AG08395 (cell line): ENCODE measurements around the gene AADAC.
A peak's percentile ranks its signal among the peaks of the same experiment; 100 is the strongest.
"Not testable (repeated sequence)": the region's sequence is repeated elsewhere in the genome, so short reads cannot be mapped to it uniquely, and the experiment has no call there.

ENCODE experiments used
- DNase-seq: peaks from one replicate; pipeline ENCODE4 v3.0.0; 2012; ENCODE audit warnings: mixed read lengths, low spot score

Gene AADAC, protein sequence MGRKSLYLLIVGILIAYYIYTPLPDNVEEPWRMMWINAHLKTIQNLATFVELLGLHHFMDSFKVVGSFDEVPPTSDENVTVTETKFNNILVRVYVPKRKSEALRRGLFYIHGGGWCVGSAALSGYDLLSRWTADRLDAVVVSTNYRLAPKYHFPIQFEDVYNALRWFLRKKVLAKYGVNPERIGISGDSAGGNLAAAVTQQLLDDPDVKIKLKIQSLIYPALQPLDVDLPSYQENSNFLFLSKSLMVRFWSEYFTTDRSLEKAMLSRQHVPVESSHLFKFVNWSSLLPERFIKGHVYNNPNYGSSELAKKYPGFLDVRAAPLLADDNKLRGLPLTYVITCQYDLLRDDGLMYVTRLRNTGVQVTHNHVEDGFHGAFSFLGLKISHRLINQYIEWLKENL

DNA sequence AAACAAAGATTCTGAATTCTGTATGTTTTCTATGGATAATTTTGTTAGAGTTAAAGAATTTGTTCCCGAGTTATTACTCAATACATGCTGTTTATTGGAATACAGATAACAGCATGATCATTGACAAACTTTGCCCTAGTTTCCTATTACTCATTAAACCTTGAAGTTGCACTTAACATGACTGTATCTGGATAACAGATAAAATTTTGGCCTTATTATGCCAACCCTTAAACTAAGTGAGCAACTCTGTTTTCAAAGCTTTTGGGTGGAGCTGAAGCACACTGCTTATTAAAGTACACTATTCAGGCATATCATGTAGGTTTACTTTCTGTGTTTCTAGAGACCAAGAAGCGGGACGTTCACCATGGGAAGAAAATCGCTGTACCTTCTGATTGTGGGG, at the start of gene AADAC:
Gene AADAC (plus strand): TSS at position 318 of the 400 bp plus-strand sequence. CDS start 47 bp downstream, at position 365.
- DNase-seq: no peak

DNA sequence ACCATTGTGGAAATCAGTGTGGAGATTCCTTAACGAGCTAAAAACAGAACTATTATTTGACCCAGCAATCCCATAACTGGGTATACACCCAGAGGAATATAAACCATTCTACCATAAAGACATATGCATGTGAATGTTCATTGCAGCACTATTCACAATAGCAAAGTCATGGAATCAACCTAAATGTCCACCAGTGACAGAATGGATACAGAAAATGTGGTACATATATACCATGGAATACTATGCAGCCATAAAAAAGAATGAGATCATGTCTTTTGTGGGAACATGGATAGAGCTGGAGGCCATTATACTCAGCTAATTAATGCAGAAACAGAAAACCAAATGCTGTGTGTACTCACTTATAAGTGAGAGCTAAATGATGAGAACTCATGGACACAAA, 49.2 kb upstream of the AADAC start:
- DNase-seq: not testable (repeated sequence)

DNA sequence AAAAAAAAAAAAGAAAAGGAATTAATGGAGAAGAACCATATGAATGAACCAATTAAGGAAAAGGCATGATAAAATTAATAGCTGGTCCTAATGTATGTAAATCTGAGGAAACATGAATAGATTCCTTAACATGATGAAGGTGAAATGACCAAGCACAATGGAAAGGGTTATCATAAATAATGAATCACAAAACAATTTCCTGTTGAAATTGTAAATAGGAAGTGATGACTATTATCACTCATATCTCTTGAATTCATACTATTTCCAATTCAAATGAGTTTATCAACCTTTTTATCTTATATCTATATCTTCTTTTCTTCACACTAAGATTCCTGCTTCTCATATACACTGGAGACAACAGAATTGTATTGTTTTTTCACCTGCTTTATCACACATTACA, 48.2 kb upstream of the AADAC start:
- no peak for DNase-seq

DNA sequence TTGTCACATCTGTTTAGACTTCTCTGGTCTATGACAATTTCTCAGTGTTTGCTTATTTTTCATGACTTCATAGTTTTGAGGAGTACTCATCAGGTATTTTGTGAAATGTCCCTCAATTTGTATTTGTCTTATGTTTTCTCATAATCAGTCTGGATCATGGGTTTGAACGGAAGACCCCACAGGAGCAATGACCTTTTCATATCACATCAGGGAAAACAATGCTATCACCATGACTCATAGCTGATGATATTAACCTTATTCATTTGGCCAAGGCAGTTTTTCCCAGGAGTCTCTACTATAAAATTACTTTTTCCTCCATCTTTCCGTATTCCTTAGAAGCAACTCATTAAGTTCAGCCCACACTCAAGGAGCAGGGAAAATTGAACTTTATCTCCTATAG, 47.5 kb upstream of the AADAC start:
- DNase-seq: peak; percentile 4

DNA sequence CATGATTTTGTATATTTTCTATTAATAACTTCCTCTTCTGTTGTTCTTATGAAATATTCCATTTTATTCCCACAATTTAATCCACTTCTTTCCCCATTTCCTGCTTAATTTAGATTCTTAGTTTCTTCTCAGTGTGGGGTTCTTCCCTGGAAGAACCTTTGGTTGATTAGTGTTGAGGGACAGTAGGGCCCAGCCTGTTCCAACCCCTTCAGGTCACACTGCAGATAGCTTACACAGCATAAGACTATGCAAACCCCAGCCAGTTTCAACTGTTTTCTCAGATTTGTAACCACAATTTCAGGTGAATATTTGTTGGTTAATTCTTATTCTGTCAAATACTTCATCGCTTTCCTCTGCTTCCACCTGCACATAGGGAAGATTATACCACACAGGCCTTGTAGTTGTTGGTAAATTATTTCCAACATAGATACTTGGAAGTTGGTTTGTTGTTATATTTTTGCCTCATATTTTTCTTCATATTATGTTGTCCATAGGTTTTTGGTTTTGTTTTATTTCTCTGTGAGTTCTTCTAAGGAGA, 45.5 kb upstream of the AADAC start:
- no peak for DNase-seq

DNA sequence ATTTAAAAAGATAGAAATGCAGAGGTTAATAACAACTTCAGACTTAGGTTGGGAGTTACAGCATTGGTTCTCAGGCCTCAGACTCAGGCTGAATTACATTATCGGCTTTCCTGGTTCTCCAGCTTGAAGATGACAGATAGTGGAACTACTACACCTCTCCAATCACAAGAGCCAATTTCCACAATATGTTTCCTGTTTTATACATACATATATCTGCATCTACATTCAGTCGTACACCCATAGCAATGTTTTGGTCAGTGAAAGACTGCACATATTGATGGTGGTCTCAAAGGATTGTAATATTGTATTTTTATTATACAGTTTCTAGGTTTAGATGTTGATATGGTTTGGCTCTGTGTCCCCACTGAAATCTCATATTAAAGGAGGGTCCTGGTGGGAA, 44.7 kb upstream of the AADAC start:
- DNase-seq: no peak

DNA sequence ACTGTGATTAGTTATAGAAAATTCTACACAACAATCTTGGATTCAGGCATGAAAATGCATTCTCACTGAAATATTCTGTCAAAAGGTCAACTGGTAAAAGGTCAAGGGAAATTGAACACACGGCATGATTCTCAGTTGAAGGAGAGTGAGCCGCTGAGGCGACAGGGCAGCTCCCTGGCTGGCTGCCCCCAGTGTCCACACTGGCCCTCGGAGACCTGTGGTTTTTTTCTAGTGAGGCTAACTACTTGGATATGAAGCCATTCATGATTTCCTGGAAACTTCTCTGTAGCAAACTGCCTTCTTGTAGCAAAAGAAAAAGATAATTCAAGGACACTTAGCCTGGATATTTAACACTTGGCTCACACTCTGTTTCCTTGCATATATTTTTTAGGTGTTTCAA, 43.0 kb upstream of the AADAC start:
- DNase-seq: peak; percentile 67

DNA sequence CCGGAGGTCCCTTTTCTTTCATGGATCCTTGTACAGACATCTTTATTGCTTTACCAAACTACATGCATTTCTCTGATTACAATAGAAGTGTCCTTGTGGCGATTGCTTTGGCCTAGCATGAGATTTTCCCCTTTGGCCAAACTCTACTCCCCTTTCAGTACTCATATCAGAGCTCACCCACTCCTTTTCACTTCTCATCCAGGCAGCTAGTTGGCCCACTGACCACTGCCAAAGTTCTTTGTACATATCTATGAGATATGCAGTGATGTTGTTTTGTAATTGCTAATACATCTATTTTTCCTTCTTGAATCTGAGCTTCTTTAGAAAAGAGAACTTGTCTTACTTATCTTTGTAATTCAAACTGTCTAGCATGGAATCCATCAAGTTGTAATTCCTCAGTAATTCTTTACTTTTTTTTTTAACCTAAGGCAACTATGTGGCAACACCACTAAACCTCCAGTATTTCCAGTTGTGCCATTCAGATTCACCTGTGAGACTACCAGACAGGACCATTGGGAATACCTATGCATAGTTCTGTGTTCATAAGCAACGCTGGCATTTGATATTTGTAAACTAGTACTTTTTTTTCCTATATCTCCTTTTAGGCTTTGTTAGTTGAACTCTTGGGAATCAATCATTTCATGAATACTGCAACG, 41.0 kb upstream of the AADAC start:
- no peak for DNase-seq

DNA sequence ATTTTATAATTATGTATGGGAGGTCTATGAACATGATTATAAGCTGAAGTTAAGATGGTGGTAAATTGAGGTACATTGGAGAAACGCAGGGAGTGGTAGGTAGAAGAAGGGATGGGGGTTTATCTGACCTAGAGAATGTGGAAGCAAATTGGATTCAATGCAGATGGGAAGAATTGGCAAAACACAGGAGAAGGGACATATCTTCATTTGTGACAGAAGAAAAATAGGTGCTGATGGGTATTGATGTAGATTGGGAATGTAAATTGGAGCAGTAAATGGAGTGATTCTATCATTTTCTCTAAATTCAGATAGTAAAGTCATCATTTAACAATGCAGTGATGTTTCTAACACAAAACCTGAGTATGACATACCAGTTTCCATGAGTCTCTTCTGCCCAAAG, 39.7 kb upstream of the AADAC start:
- DNase-seq: no peak

DNA sequence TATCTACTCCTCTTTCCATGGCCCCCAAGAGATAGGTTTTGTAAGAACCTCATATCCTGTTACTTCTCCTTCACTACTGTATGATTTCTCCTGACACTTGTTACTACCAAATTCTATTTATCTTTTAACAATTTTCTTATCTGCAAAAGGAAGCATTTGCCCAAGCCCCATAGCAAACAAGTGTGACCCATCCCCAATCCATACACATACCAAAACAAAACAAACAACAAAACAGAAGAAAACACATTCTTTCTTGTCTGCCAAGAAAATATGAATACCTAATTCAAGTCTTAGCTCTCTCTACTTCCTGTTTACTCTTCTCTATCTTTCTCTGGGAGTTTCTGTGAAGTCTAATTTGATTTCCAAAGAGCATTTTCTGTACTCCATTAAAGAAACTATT, 39.0 kb upstream of the AADAC start:
- no peak for DNase-seq

DNA sequence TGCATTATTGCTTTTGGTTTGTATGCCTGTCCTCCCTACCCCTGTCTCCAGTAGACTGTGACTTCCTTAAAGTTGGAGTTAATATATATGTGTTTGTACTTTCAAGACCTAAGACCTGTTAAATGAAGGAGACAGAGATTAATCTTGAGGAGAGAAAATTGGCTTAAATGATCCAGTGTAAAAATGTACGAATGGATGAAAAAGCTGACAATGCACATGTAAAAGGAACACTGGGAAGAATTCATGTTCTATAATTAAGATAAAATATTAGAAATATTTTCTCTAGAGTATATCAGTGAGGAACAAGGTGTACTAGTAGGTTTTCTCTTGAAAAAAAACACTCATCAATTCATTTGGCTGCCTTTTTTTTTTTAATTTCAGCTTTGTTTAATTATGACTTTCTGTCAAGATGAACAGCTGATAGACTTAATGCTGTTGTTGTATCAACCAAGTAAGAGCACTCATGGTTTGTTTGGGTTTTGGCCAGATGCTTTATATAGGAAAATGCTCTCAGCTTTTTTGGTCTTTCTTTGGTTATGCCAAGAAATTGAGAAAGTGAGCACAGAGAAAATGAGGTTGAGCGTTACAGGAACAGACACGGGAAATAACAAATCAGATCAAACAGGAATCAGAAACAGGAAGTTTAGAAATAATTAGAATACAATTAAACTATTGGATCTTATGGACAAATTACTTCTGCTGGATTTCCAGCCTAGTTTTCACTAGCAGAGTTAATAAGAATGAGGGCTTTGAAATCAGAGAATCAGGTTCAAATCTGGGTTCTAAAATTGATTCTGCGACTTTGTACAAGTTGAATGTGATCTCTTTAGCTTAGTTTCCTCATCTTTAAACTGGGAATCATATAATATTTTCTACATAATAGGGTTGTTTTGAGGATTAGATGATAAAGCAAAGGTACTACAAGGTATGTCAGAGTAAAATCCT, 38.3 kb upstream of the AADAC start:
- DNase-seq: no peak

DNA sequence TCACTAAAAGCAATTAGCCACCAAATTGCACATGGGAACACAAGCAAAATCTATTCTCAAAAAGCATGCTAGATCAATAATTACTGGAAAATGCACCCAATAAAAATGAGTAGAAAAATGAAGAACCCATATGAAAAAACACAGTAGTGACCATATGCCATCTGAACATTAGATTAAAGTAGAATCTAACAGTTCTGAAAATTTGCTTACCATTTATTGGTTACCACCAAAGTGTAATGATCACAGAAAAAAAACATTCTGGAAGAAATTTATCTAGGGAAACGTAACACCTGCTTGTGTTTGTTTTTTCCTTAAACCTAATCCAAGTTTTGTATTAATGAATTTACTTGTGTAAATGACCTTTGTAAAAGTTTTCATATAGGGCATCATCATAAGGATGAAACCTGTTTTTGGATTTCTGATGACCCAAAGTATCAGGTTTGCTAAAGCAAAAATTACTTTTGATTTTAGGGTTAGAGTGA, 37.6 kb upstream of the AADAC start:
- no peak for DNase-seq

DNA sequence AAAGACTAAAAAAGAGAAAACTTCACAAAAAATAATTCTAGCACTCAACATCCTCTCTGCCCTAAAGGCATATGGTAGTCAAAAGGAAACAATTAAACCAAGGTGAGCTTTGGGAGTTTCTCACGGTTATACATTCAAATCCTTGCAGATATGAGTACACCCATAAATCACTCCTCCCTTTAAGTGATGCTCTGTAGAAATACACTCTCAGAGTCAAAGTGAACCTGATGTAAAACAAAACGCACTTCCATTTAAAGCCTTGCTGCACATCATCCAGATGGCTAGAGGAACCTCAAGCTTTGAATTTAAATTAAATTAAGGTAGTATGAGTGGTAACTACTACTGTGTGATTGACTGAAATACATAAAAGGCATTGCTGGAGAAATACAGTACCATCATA, 36.0 kb upstream of the AADAC start:
- DNase-seq: no peak

DNA sequence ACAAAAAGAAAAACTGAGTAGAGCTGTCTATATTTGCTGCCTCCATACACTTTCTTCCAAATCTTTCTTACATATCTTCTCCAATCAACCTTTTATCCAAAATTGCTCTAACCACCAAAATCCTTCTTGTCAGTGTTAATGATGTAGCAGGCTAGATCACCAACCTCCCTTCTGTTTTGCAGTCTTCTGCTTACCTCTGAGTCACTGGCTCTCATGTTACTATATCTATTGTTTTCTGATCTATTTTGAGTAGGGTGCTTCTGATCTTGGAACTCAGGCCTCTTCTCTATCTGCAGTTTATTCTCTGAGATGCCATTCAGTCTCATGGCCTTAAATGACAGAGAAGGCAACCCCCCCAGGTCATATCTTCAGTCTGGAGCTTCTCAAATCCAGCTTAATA, 26.3 kb upstream of the AADAC start:
- DNase-seq: no peak

DNA sequence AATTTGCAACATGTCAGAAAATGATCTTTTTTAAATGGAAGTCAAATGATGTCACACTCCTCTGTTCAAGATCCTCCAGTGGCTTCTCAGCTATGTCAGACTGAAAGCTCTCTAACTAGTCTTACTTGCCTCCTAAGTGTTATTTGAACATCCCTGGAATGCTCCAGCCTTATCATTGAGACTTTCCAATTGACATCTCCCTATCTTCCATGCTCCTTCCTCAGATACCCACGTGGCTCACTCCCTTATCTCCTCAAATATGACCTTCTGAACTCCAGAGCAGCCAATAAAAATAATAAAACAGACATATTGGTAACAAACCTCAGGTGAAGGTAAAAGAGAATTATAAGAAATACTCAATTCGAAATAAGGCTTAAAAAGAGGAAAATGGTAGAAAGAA, 25.5 kb upstream of the AADAC start:
- DNase-seq: no peak

DNA sequence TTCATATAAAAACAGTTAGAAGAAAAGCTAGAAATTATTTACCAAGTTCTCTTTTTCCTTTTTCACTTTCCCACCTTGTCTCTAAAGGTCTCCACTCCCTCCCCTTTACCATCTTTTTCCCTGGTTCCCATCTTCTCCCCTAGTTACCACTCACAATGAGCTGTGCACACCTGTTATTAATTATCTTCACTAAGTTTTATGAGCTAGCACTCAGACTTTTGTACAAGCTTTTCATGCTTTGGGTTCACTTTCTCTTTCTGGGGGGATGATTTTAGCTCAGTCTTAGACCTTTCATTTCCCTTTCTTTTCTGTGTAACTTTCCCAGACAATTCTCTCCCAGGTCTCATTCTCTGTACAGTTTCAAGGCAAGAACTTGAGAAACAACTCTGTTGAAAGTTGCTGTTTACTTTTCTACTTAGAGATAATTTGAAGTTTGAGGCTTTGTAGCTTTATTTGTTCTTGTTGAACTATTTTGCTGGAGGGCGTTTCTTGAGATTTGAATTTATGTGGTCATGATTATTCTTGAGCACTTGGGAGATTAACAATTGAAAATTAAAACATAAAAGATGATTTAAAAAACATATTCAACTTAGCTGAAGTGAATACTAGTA, 24.0 kb upstream of the AADAC start:
- no peak for DNase-seq

DNA sequence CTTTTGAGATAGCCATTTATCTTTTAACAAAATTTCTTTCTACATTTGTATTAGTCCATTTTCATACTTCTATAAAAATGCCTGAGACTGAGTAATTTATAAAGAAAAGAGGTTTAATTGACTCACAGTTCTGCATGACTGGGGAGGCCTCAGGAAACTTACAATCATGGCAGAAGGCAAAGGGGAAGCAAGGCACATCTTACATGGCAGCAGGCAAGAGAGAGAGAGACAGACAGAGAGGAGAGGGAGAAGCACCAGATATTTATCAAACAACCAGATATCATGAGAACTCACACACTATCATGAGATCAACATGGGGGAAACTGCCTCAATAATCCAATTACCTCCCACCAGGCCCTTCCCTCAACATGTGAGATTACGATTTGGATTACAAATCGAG, 23.2 kb upstream of the AADAC start:
- DNase-seq: not testable (repeated sequence)

DNA sequence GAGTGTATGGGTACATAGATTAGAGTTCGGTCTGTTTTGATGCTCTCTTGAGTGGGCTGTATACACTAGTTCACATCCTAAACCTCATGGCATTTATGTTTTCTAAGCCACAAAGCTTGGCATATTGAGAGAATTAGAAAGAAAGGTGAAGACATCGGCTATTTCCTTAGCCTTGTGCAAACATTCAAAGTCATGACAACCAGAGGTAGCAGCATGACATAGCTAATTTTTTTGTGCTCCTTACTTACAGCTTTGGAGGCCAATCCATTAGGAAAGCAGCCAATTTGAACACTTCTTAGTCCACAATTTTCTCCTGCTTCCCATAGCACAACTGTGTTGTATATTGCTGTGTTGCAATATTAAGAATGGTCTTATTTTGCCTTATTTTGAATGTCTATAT, 21.5 kb upstream of the AADAC start:
- DNase-seq: no peak

DNA sequence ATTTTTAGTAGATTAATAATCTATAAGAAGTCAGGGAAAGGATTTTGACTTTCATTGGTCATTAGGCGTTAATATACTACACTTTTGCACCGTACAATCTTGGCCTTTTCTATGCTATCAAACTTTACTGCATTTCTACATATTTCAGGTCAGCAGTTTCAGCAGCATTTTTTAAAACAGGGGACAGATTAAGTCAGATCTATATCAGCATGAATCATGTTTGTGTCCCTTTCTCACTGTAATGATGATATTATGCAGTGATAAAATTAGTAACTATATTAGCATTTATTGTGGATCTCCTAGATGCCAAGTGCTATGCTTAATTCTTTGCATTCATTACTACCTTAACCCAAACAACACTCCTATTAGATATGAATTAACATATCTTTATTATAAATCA, 20.3 kb upstream of the AADAC start:
- no peak for DNase-seq

DNA sequence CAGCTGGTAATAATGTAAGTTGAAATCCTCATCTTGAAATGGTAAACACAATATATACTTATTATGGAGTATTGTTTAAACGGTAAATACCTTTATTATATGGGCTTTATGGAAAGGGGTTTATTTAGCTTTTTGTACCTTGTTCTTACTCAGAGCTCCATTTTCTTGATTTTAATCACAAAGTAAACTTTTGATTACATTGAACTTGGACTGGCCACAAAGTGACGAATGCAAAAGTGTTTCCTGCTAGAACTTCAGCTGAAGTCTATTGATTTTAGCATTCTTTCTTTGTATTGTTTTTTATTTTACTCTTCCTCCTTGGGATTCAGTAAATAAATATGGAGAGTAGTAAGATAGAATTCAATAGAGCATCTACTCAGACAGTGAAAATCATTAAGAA, 19.8 kb upstream of the AADAC start:
- no peak for DNase-seq

DNA sequence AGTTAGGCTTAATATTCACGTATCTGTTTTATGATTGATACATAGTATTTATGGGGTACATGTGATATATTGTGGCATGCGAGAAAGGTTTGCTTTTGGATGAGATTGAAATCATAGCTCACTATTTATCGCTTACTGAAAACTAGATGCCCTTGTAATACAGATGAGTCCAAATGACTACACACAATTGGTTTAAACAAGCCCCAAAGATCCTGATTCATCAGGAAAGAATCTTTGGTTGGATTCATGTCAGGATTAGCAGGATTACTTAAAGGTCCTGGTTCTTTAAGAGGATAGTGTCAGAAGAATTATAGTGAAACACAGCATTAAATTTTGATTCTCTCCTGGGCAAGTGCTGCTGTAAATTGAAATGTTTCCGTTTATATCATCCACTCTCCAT, 18.6 kb upstream of the AADAC start:
- peak; percentile 55 for DNase-seq
